GM06990 (cell line): Measurements from ENCODE around the gene OPCML.

Source experiments
- DNase-seq: peaks from one replicate; pipeline ENCODE4 v3.0.0-alpha.2; 2011; ENCODE audit not compliant: insufficient read length; ENCODE audit errors: extremely low read depth
- H3K27me3 ChIP-seq: replicated peaks from 2 replicates; pipeline ENCODE4 v1.6.0; 2011; ENCODE audit warnings: low read length; ENCODE audit not compliant: control insufficient read depth, insufficient read depth
- H3K36me3 ChIP-seq: 2 replicates; pipeline ENCODE4 v1.5.1; 2011; ENCODE audit warnings: low read length; ENCODE audit not compliant: control insufficient read depth, insufficient read depth
- H3K4me3 ChIP-seq: replicated peaks from 2 replicates; pipeline ENCODE4 v1.5.1; 2011; ENCODE audit warnings: low read depth, mild to moderate bottlenecking, control low read depth, low read length
- TF ChIP-seq, protein P1 (sequence below): IDR thresholded peaks from 2 replicates; pipeline ENCODE4 v1.5.1; 2011; ENCODE audit warnings: low read length, control low read depth, mild to moderate bottlenecking, inconsistent platforms; ENCODE audit not compliant: insufficient read depth, poor library complexity, severe bottlenecking

The OPCML gene

DNA sequence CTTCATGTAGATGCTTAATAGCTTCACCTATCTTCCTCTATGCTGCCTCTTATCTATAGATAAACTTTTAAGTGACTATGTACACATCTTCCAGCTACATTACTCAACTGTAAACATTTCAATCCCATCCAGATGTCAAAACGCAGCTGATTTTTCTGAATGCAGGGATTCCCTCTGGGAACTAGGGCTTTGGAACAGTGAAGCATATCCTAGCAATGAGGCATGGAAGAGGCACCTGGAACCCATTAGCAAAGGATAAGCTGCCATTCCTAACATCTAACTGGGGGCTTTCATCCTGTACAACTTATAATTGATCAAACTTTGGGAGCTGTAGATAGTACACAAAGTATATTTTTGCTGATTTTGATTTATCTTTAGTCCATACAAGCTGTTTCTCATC, 40.8 kb upstream of the OPCML start:
- TF ChIP-seq, protein P1, sequence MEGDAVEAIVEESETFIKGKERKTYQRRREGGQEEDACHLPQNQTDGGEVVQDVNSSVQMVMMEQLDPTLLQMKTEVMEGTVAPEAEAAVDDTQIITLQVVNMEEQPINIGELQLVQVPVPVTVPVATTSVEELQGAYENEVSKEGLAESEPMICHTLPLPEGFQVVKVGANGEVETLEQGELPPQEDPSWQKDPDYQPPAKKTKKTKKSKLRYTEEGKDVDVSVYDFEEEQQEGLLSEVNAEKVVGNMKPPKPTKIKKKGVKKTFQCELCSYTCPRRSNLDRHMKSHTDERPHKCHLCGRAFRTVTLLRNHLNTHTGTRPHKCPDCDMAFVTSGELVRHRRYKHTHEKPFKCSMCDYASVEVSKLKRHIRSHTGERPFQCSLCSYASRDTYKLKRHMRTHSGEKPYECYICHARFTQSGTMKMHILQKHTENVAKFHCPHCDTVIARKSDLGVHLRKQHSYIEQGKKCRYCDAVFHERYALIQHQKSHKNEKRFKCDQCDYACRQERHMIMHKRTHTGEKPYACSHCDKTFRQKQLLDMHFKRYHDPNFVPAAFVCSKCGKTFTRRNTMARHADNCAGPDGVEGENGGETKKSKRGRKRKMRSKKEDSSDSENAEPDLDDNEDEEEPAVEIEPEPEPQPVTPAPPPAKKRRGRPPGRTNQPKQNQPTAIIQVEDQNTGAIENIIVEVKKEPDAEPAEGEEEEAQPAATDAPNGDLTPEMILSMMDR: no peak
- DNase-seq: no peak
- Histone ChIP-seq H3K27me3 (no peaks in the 10 kb centered on the region), H3K36me3 (no peaks in the 10 kb centered on the region), H3K4me3 (no peak overlapping the region)

DNA sequence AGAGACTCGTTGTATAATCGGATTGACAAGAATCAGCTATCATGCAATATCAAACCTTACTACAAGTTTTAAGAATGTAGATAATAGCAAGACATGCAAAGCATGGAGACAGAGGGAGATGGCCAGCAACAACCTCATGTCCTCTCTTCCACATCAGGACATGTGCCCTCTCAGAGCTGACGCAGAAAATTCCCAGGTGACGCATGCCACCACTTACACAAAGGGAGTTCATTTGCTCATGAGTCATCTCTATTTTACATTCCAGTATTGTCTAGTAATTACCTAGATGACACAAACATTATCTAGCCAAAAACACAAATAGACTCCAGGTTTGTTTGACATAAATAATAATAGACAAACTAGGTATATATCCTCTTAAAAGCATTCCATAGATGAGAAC, 38.1 kb upstream of the OPCML start:
- H3K27me3 ChIP-seq: no peaks in the 10 kb centered on the region
- no peak for DNase-seq
- H3K36me3 ChIP-seq: no peaks in the 10 kb centered on the region
- TF ChIP-seq, protein P1: no peak
- no peak overlapping the region for H3K4me3 ChIP-seq

- Histone ChIP-seq H3K4me3 (no peak overlapping the region), H3K27me3 (no peaks in the 10 kb centered on the region), H3K36me3 (no peaks in the 10 kb centered on the region)
- DNase-seq: no peak
- TF ChIP-seq, protein P1: no peak
Observed at GRCh38 chr11:133563505-133564025, 31.3 kb upstream of the OPCML start.

GRCh38 chr11:133560472-133560855, 28.2 kb upstream of the OPCML start:
- H3K36me3 ChIP-seq: no peaks in the 10 kb centered on the region
- no peak overlapping the region for H3K4me3 ChIP-seq
- no peak for DNase-seq
- TF ChIP-seq, protein P1: no peak
- H3K27me3 ChIP-seq: no peaks in the 10 kb centered on the region

- DNase-seq: no peak
- TF ChIP-seq, protein P1: no peak
- Histone ChIP-seq H3K36me3 (no peaks in the 10 kb centered on the region), H3K27me3 (no peaks in the 10 kb centered on the region), H3K4me3 (no peak overlapping the region)
Observed at GRCh38 chr11:133559833-133560471, 27.7 kb upstream of the OPCML start.

DNA sequence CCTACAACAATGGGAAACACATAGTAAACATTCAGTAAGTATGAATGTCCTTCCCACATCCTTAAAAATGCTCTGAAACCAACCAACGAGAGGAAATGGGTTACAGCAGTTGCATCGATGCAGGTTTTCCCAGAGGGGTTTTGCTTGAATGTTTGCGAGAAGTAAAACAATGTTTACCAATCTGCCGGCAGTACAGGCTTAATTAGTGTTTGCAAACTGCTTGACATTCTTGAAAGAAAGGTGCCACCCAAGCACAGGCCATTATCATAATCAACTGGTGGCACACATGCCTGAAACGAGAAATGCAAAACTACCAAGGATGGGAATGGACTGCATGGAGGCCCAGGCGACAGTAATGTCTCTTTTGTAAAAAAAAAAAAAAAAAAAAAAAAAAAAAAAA, 27.1 kb upstream of the OPCML start:
- TF ChIP-seq, protein P1: no peak
- H3K27me3 ChIP-seq: no peaks in the 10 kb centered on the region
- no peak for DNase-seq
- H3K4me3 ChIP-seq: no peak overlapping the region
- H3K36me3 ChIP-seq: no peaks in the 10 kb centered on the region
